HEK293T (cell line): ENCODE results near the gene FAM78A.
"Not testable (repeated sequence)": the region's sequence is repeated elsewhere in the genome, so short reads cannot be mapped to it uniquely, and the experiment has no call there.

Source experiments
- CTCF ChIA-PET: fragments of 350-600 bp; formaldehyde crosslinking; extraction: SDS; loops from one replicate; lab custom pipeline; 2021; ENCODE audit warnings: antibody characterized with exemption, inconsistent platforms; lab: Yijun Ruan, JAX
- POLR2A ChIA-PET: fragments of 350-600 bp; formaldehyde crosslinking; extraction: SDS; loops from one replicate; lab custom pipeline; 2020; ENCODE audit warnings: antibody characterized with exemption, inconsistent platforms; lab: Yijun Ruan, JAX
- DNase-seq: peaks from one replicate; pipeline ENCODE4 v3.0.0; 2012; ENCODE audit warnings: mixed read lengths; ENCODE audit errors: extremely low spot score
- ARNT ChIP-seq: fragments of 450-650 bp; IDR thresholded peaks from 2 replicates; pipeline ENCODE4 v1.6.1; 2017; ENCODE audit warnings: mild to moderate bottlenecking
- BHLHE40 ChIP-seq: fragments of 450-650 bp; IDR thresholded peaks from 2 replicates; pipeline ENCODE4 v1.6.1; 2016; ENCODE audit warnings: mild to moderate bottlenecking, moderate library complexity, borderline replicate concordance
- CTBP1 ChIP-seq: fragments of 450-650 bp; IDR thresholded peaks from 2 replicates; pipeline ENCODE4 v1.6.1; 2016; ENCODE audit warnings: borderline replicate concordance
- ELF4 ChIP-seq: fragments of 450-650 bp; IDR thresholded peaks from 2 replicates; pipeline ENCODE4 v1.6.1; 2017; ENCODE audit warnings: antibody characterized with exemption
- FOXA1 ChIP-seq: fragments of 450-650 bp; IDR thresholded peaks from 2 replicates; pipeline ENCODE4 v1.6.1; 2016; ENCODE audit warnings: mild to moderate bottlenecking
- FOXK2 ChIP-seq: fragments of 450-650 bp; IDR thresholded peaks from 2 replicates; pipeline ENCODE4 v1.6.1; 2016; ENCODE audit warnings: mild to moderate bottlenecking
- FOXM1 ChIP-seq: fragments of 450-650 bp; IDR thresholded peaks from 2 replicates; pipeline ENCODE4 v1.6.1; 2017; ENCODE audit warnings: mild to moderate bottlenecking, borderline replicate concordance
- HDGF ChIP-seq: fragments of 450-650 bp; IDR thresholded peaks from 2 replicates; pipeline ENCODE4 v1.6.1; 2017; ENCODE audit warnings: antibody characterized with exemption, borderline replicate concordance
- L3MBTL2 ChIP-seq: fragments of 450-650 bp; conservative IDR thresholded peaks from 2 replicates; pipeline ENCODE4 v1.6.1; 2016; ENCODE audit warnings: mild to moderate bottlenecking
- LEF1 ChIP-seq: fragments of 450-650 bp; IDR thresholded peaks from 2 replicates; pipeline ENCODE4 v1.6.1; 2017; ENCODE audit warnings: mild to moderate bottlenecking, borderline replicate concordance
- NFRKB ChIP-seq: fragments of 450-650 bp; IDR thresholded peaks from 2 replicates; pipeline ENCODE4 v1.6.1; 2016; ENCODE audit warnings: mild to moderate bottlenecking, moderate library complexity
- PKNOX1 ChIP-seq: fragments of 450-650 bp; IDR thresholded peaks from 2 replicates; pipeline ENCODE4 v1.6.1; 2016
- SP1 ChIP-seq: fragments of 450-650 bp; IDR thresholded peaks from 2 replicates; pipeline ENCODE4 v1.6.1; 2017
- SUZ12 ChIP-seq: fragments of 450-650 bp; IDR thresholded peaks from 2 replicates; pipeline ENCODE4 v1.6.1; 2016; ENCODE audit warnings: mild to moderate bottlenecking
- TARDBP ChIP-seq: fragments of 450-650 bp; IDR thresholded peaks from 2 replicates; pipeline ENCODE4 v1.6.1; 2016
- ZNF384 ChIP-seq: fragments of 450-650 bp; IDR thresholded peaks from 2 replicates; pipeline ENCODE4 v1.6.1; 2016

The FAM78A gene

DNA sequence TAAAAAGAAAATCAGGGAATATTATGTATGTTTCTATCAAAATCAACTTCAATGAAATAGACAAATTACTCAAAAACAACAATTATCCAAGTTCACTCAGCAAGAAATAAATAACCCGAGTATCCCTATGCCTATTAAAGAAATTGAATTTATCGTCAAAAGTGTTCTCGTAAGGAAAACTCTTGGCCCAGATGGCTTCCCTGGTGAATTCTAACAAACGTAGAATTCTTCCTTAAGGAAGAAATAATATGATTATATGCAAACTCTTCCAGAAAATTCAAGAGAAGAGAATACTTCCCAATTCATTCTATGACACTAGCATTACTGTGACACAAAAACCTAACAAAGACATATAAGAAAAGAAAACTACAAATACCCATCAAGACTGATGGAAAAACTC is 29.7 kb downstream of the FAM78A start:
- DNase-seq: no peak
- CTCF ChIA-PET: no interaction called here
- POLR2A ChIA-PET: no interaction called here

DNA sequence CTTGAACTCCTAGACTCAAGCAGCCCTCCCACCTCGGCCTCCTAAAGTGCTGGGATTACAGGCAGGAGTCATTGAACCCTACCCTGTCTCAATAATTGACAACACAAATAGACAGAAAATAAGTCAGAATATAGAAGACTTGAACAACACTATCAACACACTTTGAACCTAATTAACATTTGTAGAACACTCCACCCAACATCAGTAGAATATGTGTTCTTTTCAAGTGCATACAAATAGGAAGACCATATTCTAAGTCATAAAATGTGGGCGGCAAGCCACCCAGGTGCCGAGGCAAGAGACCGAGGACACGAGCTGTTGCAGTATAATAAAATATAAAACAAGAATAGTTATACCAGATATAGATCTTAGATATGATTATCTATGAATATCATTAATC is 32.0 kb downstream of the FAM78A start:
- POLR2A ChIA-PET, DNase-seq, CTCF ChIA-PET: not testable (repeated sequence)

More for the DNA sequence above, 29.7 kb downstream of the FAM78A start:
- no peak for TF ChIP-seq ELF4

DNA sequence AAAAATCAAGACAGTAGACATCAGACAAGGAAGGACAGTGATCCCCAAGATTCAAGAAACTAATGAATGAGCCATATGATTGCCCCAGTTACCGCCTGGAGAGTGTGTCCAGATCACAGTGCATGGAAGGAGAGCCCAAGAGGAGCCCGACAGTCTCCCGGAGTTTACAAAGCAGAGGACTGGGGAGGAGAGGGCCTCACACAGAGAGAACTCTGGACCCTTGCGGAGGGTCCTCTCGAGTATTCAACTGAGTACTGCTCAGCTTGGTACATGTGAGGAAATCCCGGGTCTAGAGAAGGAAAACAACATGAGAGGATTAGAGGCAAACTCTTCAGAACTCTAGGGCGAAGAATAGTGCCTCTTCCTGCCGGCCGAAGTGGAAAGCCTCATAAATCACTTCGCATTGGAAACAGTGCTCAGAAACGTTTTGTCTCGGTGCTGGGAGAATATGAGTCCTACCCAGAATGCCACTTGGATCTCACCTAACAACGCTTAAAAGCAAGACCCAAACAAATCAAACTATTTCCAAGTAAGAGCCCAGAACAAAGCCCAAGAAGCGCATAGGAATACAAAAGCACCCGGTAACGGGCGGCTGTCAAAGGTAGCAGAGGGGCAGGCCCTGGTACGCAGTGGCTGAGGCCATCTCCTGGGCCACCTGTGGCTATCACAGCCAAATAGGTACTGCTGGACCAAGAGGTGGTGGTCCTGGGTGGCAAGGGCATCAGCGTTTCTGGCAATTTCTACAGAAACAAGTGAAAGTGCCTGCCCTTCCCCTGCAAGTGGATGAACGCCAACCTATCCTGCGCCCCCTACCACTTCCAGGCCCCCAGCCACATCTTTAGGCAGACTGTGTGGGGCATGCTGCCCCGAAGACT is 36.0 kb downstream of the FAM78A start:
- ChIA-PET CTCF (no interaction called here), POLR2A (no interaction called here)
- TF ChIP-seq ELF4: no peak
- TF ChIP-seq PKNOX1: peak; percentile 43; the same call in 1 of the 2 replicates
- no peak for DNase-seq

DNA sequence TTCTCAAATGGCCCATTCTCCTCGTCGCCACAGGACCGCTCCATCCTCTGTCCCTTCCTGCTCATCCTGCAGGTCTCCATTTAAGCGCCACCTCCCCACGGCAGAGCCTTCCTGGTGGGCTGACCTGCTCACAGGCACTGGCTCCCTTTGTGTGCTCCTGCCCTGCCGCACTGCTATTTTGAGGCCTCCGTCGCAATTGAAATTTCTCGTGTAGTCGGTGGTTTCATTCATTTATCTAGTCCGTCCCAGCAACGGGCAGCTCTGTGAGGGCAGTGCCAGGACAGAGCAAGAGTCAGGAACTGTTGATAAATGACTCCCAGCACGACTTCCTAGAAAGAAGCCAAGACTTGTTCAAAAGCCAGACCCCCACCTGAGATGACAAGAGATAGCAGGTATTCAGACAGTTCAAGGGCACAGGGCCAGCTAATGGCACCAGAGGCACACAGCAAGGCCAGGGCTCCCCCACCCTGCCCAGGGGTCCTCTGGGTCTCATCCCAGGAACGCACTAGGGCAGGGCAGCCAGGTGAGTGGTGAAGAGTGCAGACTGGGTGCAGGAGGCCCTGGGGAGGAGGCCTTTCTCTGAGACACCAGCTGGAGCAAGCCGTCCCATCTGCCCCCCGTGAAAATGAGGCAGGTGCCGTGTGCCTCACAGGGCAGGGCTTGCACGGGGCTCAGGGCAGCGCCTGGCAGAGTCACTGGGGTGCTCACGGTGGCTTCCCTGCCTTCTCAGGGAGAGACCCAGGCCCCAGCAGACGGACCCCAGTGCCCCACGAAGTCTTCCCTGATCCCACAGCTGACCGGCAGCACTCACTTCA is 36.9 kb downstream of the FAM78A start:
- CTCF ChIA-PET: no interaction called here
- no peak for DNase-seq
- POLR2A ChIA-PET: no interaction called here
- TF ChIP-seq TARDBP (no peak), PKNOX1 (no peak), HDGF (no peak), FOXK2 (no peak), ELF4 (no peak), BHLHE40 (no peak), SP1 (no peak), L3MBTL2 (no peak), FOXM1 (no peak), FOXA1 (no peak), SUZ12 (no peak), CTBP1 (no peak), ARNT (no peak), NFRKB (no peak), LEF1 (no peak), ZNF384 (no peak)

DNA sequence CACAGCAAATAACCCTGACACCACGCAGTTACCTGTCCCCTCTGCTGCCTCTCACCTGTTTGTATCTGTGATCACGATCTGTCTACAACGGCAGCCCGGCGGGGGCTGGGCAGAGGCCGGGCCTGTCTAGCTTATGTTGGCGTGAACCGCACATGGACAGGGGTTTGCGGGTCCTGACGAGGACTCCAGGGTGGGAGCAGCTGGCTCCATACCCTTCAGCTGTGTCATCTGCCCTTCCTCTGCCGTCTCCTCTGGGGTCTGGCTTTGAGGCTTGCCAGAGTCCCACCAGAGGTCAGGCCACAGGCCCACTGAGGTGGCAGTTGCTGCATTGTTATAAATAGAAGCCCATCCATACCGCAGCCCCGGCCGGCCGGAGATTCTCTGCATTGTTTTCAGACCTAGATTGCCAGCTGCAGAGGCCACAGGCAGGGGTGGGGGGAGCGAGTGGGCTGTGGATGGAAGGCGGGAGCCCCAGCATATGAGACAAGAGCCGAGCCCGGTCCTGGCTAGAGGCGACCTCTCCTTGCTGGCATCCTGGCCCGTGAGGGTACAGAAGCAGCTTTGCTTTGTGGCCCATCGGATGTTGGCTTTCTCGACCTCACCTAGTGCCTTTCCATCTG is 37.8 kb downstream of the FAM78A start:
- no peak for DNase-seq
- TF ChIP-seq FOXK2 (no peak), L3MBTL2 (no peak)
- ChIA-PET POLR2A (no interaction called here), CTCF (no interaction called here)

GRCh38 chr9:131237931-131238401 is 38.3 kb downstream of the FAM78A start:
- no peak for TF ChIP-seq PKNOX1
- no peak for TF ChIP-seq HDGF
- TF ChIP-seq ZNF384: no peak
- no peak for DNase-seq
- ChIA-PET CTCF (no interaction called here), POLR2A (no interaction called here)

DNA sequence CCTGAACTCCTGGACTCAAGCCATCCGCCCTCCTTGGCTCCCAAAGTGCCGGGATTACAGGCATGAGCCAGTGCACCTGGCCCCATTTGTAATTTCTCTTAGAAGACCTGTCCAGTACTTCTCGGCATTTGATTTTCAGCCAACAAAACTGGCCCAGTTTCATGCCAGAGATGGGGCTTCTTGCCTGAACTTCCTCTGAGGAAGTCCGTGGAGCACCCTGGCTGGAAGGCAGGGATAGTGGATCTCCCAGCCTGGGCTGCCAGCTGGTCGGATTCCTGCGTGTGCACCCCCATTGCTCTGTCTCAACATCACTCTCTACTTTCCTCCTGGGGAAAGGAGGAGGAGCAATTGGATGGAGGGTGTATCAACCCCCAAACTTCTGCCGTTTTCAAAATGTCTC is 39.0 kb downstream of the FAM78A start:
- POLR2A ChIA-PET: no interaction called here

More for the DNA sequence above, 39.0 kb downstream of the FAM78A start:
- CTCF ChIA-PET: no interaction called here
- no peak for TF ChIP-seq LEF1
- TF ChIP-seq FOXM1: no peak
- no peak for TF ChIP-seq CTBP1
- TF ChIP-seq BHLHE40: no peak
- no peak for TF ChIP-seq ARNT
- no peak for TF ChIP-seq L3MBTL2
- no peak for TF ChIP-seq FOXA1
- TF ChIP-seq HDGF: no peak
- TF ChIP-seq SUZ12: no peak
- no peak for TF ChIP-seq SP1
- no peak for TF ChIP-seq FOXK2
- DNase-seq: no peak
